Epithelial cell of proximal tubule (primary cell): Measurements from ENCODE around the gene DLGAP4. TPM values are rescaled to one million over a fixed set of nuclear protein-coding genes. Genes with fewer than 3 reads are reported as not detected.
"Not testable (repeated sequence)": the region's sequence is repeated elsewhere in the genome, so short reads cannot be mapped to it uniquely, and the experiment has no call there.

Experiments used
- DNase-seq: peaks from one replicate; pipeline ENCODE4 v3.0.0-alpha.2; 2011; ENCODE audit warnings: low read depth
- H3K4me3 ChIP-seq: 2 replicates; pipeline ENCODE4 v1.5.1; 2011; ENCODE audit warnings: low read depth, mild to moderate bottlenecking, low read length
- total RNA-seq: library from RNA; depleted of rRNA; stranded (reverse); fragments of >200 nt; gene quantifications from 2 replicates; pipeline ENCODE4 v1.2.3, GENCODE V29; 2015
- TF ChIP-seq, protein P1 (sequence below): conservative IDR thresholded peaks from 2 replicates; pipeline ENCODE4 v1.5.1; 2012; ENCODE audit warnings: low read depth, mild to moderate bottlenecking, low read length

The DLGAP4 gene
- total RNA-seq, 1 donor from 2014 or later = 41.4 TPM

DNA sequence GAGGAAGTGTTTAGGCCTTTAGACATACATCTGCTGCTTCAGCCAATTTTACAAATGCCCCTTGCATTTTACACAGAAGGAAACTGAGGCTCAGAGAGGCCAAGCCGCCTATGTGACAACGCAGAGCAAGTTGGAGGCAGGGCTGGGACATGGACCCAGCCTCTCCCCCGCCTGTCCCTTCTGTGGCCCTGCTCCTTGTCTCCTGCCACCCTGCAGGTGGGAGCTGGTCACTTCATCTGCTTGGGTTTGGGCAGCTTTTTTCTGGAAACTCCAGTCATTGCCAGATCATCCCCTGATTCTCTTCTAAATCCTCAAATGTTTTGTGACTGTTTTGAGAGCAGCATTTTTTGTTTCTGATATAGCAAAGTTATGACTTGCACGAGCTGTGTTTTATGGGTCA lies 68.9 kb downstream of the DLGAP4 start:
- TF ChIP-seq, protein P1, sequence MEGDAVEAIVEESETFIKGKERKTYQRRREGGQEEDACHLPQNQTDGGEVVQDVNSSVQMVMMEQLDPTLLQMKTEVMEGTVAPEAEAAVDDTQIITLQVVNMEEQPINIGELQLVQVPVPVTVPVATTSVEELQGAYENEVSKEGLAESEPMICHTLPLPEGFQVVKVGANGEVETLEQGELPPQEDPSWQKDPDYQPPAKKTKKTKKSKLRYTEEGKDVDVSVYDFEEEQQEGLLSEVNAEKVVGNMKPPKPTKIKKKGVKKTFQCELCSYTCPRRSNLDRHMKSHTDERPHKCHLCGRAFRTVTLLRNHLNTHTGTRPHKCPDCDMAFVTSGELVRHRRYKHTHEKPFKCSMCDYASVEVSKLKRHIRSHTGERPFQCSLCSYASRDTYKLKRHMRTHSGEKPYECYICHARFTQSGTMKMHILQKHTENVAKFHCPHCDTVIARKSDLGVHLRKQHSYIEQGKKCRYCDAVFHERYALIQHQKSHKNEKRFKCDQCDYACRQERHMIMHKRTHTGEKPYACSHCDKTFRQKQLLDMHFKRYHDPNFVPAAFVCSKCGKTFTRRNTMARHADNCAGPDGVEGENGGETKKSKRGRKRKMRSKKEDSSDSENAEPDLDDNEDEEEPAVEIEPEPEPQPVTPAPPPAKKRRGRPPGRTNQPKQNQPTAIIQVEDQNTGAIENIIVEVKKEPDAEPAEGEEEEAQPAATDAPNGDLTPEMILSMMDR = no peak

DNA sequence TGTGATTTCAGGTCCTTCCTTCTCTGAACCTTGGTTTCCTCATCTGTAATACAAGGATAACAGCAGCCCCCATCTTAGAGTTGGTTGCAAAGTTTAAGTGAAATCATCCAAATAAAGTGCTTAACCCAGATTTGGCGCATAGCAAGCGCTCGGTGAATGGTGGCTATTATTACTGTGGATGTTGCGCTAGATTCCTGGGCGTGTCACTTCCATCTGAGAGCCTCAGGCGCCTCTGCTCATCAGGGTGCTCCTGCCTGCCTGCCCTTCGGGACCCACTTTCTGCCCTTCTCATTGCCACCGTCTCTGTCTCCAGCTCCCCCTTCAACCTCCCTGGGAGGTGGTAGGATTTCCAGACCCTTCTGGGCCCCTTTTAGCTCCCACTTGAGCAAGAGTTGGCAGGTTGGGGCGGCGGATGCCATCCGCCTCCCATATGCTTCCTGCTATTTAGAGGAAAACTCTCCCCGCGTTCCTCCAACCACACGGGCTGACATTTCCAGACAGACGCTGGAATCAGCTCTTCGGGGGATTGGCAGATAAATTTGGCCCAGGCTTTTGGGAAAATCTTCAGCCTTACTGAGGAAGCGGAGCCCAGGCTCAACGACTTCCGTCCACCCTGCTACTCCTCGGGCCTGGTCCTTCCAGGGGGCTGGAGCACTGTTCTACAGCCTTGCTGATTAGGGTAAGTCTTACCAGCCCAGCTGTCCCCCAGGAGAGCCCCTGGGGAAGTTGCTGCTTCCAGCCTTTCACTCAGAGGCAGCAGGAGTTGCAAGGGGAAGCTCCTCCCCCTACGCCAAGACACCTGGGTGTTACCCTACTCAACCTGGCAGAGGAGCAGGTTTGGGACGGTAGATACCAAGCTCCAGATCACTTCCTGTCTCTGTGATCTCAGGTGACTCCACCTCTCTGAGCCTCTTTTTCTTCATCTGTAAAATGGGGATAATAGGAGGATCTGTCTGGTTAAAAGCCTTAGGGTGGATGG lies 71.5 kb downstream of the DLGAP4 start:
- DNase-seq = no peak
- no peak overlapping the region for H3K4me3 ChIP-seq
- TF ChIP-seq, protein P1 = no peak

More for the DNA sequence above, 68.9 kb downstream of the DLGAP4 start:
- DNase-seq = no peak
- no peak overlapping the region for H3K4me3 ChIP-seq

DNA sequence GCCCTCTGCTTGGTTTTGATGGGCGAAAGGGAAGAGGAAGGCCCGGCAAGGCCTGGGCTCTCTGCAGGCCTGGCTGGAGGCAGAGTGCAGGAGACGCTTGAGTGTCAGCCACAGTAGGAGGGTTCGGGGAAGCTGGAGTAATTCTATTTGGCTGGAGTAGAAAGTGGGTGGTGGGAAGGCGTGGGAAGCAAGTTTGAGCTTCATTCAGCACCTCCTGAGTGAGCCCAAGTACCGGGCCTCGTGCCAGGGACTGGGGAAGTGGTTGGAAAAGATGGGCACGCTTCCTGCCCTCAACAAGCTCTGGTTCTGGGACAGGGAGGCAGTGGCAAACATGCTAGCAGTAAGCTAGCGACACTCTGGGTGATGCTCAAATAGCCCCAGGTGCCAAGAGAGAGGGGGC lies 72.5 kb downstream of the DLGAP4 start:
- TF ChIP-seq, protein P1 = no peak
- no peak for DNase-seq
- H3K4me3 ChIP-seq = no peak overlapping the region

DNA sequence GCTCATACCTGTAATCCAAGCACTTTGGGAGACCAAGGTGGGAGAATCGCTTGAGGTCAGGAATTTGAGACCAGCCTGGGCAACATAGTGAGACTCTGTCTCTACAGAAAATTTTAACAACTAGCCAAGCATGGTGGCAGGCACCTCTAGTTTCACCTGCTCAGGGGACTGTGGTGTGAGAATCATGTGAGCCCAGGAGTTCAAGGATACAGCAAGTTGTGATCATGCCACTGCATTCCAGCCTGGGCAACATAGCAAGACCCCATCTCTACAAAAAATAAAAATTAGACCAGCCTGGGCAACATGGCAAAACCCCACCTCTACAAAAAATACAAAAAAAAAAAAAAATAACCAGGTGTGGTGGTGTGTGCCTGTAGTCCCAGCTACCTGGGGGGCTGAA lies 73.8 kb downstream of the DLGAP4 start:
- not testable (repeated sequence) for DNase-seq, H3K4me3 ChIP-seq

DNA sequence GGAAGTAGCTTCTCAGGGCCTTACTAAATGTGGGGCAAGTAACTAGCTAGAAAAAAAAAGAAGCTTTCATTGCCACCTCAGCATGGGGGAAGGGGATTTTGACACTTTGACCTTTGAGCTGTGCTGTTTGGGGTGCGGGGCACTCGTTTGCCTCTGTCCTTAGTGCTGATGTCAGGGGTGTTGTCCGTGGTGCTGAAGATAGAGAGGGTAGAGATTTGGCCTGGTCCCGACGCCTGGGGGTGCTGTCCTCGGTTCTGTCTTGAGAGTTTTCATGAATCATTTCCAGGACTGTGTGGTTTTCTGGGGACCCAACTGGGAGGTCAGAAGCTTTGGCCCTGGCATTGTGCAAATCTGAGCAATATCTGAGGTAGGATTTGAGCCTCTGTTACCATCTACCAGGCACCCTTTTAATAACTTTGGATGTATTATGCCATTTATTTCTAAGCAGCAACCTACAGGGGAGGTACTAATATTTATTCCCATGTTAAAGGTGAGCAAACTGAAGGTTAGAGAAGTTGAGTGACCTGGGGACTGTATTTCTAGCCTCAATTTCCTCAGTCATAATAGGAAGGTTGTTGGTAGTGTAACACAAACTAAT lies 78.0 kb downstream of the DLGAP4 start:
- no peak for DNase-seq
- TF ChIP-seq, protein P1 = peak; percentile 35
- H3K4me3 ChIP-seq = no peak overlapping the region

DNA sequence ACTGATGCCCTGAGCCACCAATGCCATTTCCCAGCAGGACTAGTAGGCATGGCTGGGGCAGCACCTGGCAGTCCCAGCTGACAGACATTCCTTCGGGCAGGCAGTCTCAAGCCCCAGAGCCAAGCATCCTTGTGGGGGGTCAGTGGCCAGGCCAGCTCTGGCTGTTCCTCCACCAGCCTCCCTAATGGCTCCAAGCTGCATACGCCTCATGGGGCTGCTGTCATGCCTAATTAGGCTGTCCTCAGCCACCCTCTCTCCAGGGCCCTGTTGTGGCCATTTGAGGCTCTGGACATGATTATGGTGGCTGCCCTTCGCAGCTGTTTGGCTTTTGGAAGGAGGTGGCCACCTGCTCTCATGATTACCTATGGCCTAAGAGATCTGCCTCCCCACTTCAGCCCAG lies 79.4 kb downstream of the DLGAP4 start:
- no peak for DNase-seq
- H3K4me3 ChIP-seq = no peak overlapping the region
- TF ChIP-seq, protein P1 = no peak

DNA sequence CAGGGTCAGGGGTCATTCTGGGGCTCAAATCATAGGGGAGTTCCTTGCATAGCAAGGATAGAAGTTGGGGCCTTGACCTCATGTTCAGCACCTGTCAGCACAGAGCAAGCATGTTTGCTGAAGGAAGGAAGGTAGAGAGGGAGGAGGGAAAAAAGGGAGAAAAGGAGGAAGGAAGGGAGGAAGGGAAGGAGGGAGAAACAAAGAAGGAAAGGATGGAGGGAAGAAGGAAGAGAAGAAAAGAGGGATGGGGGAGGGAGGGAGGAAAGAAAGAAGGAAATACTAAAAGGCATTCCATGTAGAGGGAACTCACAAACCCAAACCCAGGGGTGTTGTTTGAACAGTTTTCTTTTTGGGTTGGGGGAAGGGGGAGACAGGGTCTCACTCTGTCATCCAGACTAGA lies 80.1 kb downstream of the DLGAP4 start:
- no peak for DNase-seq
- no peak overlapping the region for H3K4me3 ChIP-seq
- TF ChIP-seq, protein P1 = no peak
